Upper lobe of left lung (tissue), 6 donors: ENCODE results near the gene ALDH5A1. TPM values are rescaled to one million over a fixed set of nuclear protein-coding genes. Genes with fewer than 3 reads are reported as not detected.

Source experiments
- ATAC-seq, 2 donors: fragments of 200-7000 bp; cut with Tn5 transposase; one replicate each; pipeline ENCODE4 v1.9.1; 2022; ENCODE audit warnings: mild to moderate bottlenecking in 2 of 2, moderate library complexity in 2 of 2; ENCODE audit not compliant: low FRiP score in 2 of 2
- DNase-seq, 2 donors: peaks; one replicate each; pipeline ENCODE4 v3.0.0-alpha.2; 2019 to 2020
- H3K27ac ChIP-seq, 4 donors: fragments of 200-600 bp; sonication (generic); one replicate each; pipeline ENCODE4 v1.5.1; 2016 to 2019
- H3K27me3 ChIP-seq, 4 donors: fragments of 200-600 bp; sonication (generic); one replicate each; pipeline ENCODE4 v1.5.1; 2017 to 2019
- H3K36me3 ChIP-seq, 4 donors: fragments of 200-600 bp; sonication (generic); one replicate each; pipeline ENCODE4 v1.5.1; 2016 to 2019
- H3K4me1 ChIP-seq, 4 donors: fragments of 200-600 bp; sonication (generic); one replicate each; pipeline ENCODE4 v1.5.1; 2018 to 2019
- H3K4me3 ChIP-seq, 4 donors: fragments of 200-600 bp; sonication (generic); one replicate each; pipeline ENCODE4 v1.5.1; 2017 to 2019; ENCODE audit warnings: mild to moderate bottlenecking in 2 of 4, moderate library complexity in 1 of 4
- H3K9me3 ChIP-seq, 4 donors: fragments of 200-600 bp; sonication (generic); one replicate each; pipeline ENCODE4 v1.5.1; 2018 to 2019
- EP300 ChIP-seq, 4 donors: sonication (generic); formaldehyde crosslinking; IDR thresholded peaks; one replicate each; pipeline ENCODE4 v1.5.1; 2017; ENCODE audit warnings: antibody characterized with exemption in 4 of 4, control low read depth in 2 of 4
- POLR2A ChIP-seq, 4 donors: fragments of 450-650 bp; IDR thresholded peaks; one replicate each; pipeline ENCODE4 v1.5.1; 2016 to 2017; ENCODE audit warnings: antibody characterized with exemption in 4 of 4, mild to moderate bottlenecking in 2 of 4
- POLR2AphosphoS5 ChIP-seq, 2 donors: sonication (generic); formaldehyde crosslinking; IDR thresholded peaks; one replicate each; pipeline ENCODE4 v1.5.1; 2017; ENCODE audit warnings: antibody characterized with exemption in 2 of 2
- WGBS, 2 donors: methylation state at CpG; one replicate each; pipeline ENCODE4 v1.1.5; 2017 to 2018; 5-methylcytosine and 5-hydroxymethylcytosine counted together
- total RNA-seq, 6 donors: library from RNA; depleted of rRNA in 4 of 6; stranded (reverse); fragments of >200 nt in 4 of 6; gene quantifications; one replicate each; pipeline versions ENCODE4 v1.1.0 to v1.2.1, GENCODE V29; 2016 to 2021
- TF ChIP-seq, protein P1 (sequence below), 6 experiments: fragments of 450-650 bp in 4 of 6; fragments of 200-600 bp in 2 of 6; sonication (generic) in 2 of 6; IDR thresholded peaks; one replicate each; pipeline ENCODE4 v1.5.1; 2016 to 2019; ENCODE audit warnings: antibody characterized with exemption in 6 of 6
- donor health status: DM: no; HTN: no; CAD: no; lungs with moderate emphysema.
- donor health status: DM: no; HTN: yes; CAD: no; lungs with severe emphysema.

Gene ALDH5A1
- total RNA-seq, 6 donors from 2014 or later, result 7.3 to 21.1 (median 12.4) TPM

DNA sequence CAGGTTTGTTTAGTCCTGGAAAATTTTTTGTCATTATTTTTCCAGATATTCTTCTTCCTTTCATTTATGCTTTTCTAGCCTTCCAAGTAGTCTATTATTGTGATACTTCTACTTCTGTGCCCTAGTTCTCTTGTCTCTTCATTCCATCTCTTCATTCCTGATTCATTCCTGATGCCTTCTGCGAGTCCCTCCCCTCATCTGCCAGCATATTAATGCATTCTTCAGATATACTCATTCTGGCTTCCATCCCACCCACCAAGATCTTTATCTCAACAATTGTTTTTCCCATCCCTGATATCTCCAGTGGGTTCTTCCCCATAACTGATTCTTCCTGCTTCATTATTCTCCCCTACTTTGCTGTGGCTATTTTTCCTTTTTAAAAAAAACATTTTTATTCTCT is 35.2 kb downstream of the ALDH5A1 start:
- no peaks in the 10 kb centered on the region for H3K9me3 ChIP-seq
- no peaks in the 10 kb centered on the region for H3K4me1 ChIP-seq
- TF ChIP-seq POLR2AphosphoS5 (IDR thresholded peaks at IDR 0.05) (no peak), POLR2A (IDR thresholded peaks at IDR 0.05) (no peak), EP300 (IDR thresholded peaks at IDR 0.05) (no peak)
- TF ChIP-seq, protein P1, sequence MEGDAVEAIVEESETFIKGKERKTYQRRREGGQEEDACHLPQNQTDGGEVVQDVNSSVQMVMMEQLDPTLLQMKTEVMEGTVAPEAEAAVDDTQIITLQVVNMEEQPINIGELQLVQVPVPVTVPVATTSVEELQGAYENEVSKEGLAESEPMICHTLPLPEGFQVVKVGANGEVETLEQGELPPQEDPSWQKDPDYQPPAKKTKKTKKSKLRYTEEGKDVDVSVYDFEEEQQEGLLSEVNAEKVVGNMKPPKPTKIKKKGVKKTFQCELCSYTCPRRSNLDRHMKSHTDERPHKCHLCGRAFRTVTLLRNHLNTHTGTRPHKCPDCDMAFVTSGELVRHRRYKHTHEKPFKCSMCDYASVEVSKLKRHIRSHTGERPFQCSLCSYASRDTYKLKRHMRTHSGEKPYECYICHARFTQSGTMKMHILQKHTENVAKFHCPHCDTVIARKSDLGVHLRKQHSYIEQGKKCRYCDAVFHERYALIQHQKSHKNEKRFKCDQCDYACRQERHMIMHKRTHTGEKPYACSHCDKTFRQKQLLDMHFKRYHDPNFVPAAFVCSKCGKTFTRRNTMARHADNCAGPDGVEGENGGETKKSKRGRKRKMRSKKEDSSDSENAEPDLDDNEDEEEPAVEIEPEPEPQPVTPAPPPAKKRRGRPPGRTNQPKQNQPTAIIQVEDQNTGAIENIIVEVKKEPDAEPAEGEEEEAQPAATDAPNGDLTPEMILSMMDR (IDR thresholded peaks at IDR 0.05), result no peak
- no peaks in the 10 kb centered on the region for H3K27me3 ChIP-seq
- no peak overlapping the region for H3K27ac ChIP-seq
- no peak overlapping the region for H3K4me3 ChIP-seq
- peaks cover 0 to 23% (median 11%) of the 10 kb centered on the region in 4 donors for H3K36me3 ChIP-seq
- 73 to 82% methylated on average over 1 of the region's 1 CpG for WGBS, 2 donors
- DNase-seq, result no peak
- no peak for ATAC-seq

DNA sequence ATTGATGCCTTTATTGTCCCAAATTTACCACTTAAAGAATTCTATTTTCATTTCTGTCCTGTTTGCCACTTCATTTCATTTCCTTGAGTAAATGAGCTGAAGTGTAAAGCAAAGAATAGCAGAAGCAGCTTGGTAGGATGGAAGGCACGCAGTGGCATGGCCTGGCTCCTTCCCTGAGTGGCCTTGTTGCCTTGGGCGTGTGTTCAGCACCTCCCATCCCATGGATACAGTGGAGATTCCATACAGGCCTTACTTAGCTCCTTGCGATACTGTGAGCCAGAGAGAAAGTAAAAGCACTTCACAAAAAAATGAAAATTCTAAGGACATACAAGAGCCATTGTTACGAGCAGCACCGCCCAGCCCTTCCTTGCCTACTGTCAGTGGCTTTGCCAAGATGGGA is 39.6 kb downstream of the ALDH5A1 start:
- ATAC-seq, result peak in 1 of 2 donors; percentile 17
- Histone ChIP-seq H3K27me3 (no peaks in the 10 kb centered on the region), H3K36me3 (peaks cover 0 to 25% (median 11%) of the 10 kb centered on the region in 4 donors), H3K4me3 (no peak overlapping the region), H3K9me3 (no peaks in the 10 kb centered on the region), H3K27ac (no peak overlapping the region), H3K4me1 (no peaks in the 10 kb centered on the region)
- DNase-seq, result no peak
- TF ChIP-seq POLR2AphosphoS5 (IDR thresholded peaks at IDR 0.05) (no peak), POLR2A (IDR thresholded peaks at IDR 0.05) (no peak), EP300 (IDR thresholded peaks at IDR 0.05) (no peak)
- TF ChIP-seq, protein P1 (IDR thresholded peaks at IDR 0.05), result no peak
- 79 to 85% methylated on average over 5 of the region's 5 CpGs for WGBS, 2 donors

- TF ChIP-seq, protein P1 (IDR thresholded peaks at IDR 0.05), result no peak
- no peak for TF ChIP-seq POLR2A (IDR thresholded peaks at IDR 0.05)
- no peak for TF ChIP-seq EP300 (IDR thresholded peaks at IDR 0.05)
- no peak for TF ChIP-seq POLR2AphosphoS5 (IDR thresholded peaks at IDR 0.05)
- H3K27ac ChIP-seq, result no peak overlapping the region
- H3K4me1 ChIP-seq, result no peaks in the 10 kb centered on the region
- H3K4me3 ChIP-seq, result no peak overlapping the region
- WGBS, 2 donors, result 92 to 98% methylated on average over 3 of the region's 3 CpGs
- ATAC-seq (no peak), DNase-seq (no peak)
- H3K9me3 ChIP-seq, result no peaks in the 10 kb centered on the region
- H3K27me3 ChIP-seq, result no peaks in the 10 kb centered on the region
- peaks cover 0 to 25% (median 11%) of the 10 kb centered on the region in 4 donors for H3K36me3 ChIP-seq
These were observed 40.4 kb downstream of the ALDH5A1 start for GRCh38 chr6:24535210-24535609.

- WGBS, 2 donors, result 56 to 72% methylated on average over 4 of the region's 4 CpGs
- no peak overlapping the region for H3K27ac ChIP-seq
- DNase-seq (no peak), ATAC-seq (no peak)
- peaks cover 0 to 25% (median 11%) of the 10 kb centered on the region in 4 donors for H3K36me3 ChIP-seq
- TF ChIP-seq, protein P1 (IDR thresholded peaks at IDR 0.05), result no peak
- TF ChIP-seq POLR2A (IDR thresholded peaks at IDR 0.05) (no peak), POLR2AphosphoS5 (IDR thresholded peaks at IDR 0.05) (no peak), EP300 (IDR thresholded peaks at IDR 0.05) (no peak)
- H3K27me3 ChIP-seq, result no peaks in the 10 kb centered on the region
- H3K4me1 ChIP-seq, result no peaks in the 10 kb centered on the region
- H3K9me3 ChIP-seq, result no peaks in the 10 kb centered on the region
- H3K4me3 ChIP-seq, result no peak overlapping the region
These were observed 41.7 kb downstream of the ALDH5A1 start for GRCh38 chr6:24536466-24536865.

DNA sequence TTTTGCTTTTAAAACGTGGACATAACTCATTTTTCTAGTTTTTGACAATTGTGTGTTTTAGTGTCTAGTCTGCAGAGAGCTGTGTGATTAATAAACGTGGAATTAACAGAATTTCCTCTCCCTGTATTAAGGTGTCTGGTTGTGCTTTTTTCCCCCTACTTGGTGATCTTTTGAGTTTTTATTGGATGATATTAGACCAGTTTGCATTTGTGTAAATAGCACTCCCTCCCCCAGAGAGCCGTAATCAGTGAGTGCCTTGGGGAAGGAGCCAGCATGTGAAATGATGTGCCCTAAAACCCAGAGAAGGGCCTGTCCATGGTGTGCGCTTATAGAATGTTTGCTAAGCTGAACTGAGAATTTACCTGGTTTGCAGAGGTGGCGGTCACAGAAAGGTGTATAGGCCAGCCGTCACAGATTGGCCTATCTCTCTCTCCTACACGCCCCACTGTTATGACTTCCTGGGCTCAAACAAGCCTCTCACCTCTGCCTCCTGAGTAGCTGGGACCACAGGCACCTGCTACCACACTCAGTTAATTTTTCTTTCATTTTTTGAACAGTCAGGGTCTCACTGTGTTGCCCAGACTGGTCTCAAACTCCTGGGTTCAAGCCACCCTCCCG is 42.4 kb downstream of the ALDH5A1 start:
- Histone ChIP-seq H3K4me3 (no peak overlapping the region), H3K27ac (no peak overlapping the region), H3K27me3 (no peaks in the 10 kb centered on the region), H3K36me3 (peaks cover 0 to 25% (median 9%) of the 10 kb centered on the region in 4 donors), H3K4me1 (no peaks in the 10 kb centered on the region), H3K9me3 (no peaks in the 10 kb centered on the region)
- no peak for DNase-seq
- ATAC-seq, result no peak
- WGBS, 2 donors, result 92 to 93% methylated on average over 8 of the region's 8 CpGs
- TF ChIP-seq EP300 (IDR thresholded peaks at IDR 0.05), result no peak
- TF ChIP-seq POLR2A (IDR thresholded peaks at IDR 0.05), result no peak
- TF ChIP-seq, protein P1 (IDR thresholded peaks at IDR 0.05), result no peak
- TF ChIP-seq POLR2AphosphoS5 (IDR thresholded peaks at IDR 0.05), result no peak
